CD14-positive monocyte (primary cell): Measurements from ENCODE around the gene SPAG9. TPM values are rescaled to one million over a fixed set of nuclear protein-coding genes. Genes with fewer than 3 reads are reported as not detected.

Source experiments
- DNase-seq, 3 donors: peaks; one replicate each; pipeline ENCODE4 v3.0.0-alpha.2; 2011 to 2022
- H2AFZ ChIP-seq: 2 replicates; pipeline ENCODE4 v1.6.0; 2012; ENCODE audit warnings: mild to moderate bottlenecking, low read depth, low read length, inconsistent platforms; ENCODE audit not compliant: insufficient read depth, poor library complexity, severe bottlenecking
- H3K27ac ChIP-seq, 2 donors: 1 replicate in 1 of 2; 2 replicates in 1 of 2; pipeline ENCODE4 v1.5.1; 2012 to 2013; ENCODE audit warnings: low read length in 2 of 2, control low read depth in 1 of 2, inconsistent platforms in 1 of 2, low read depth in 1 of 2, mild to moderate bottlenecking in 1 of 2
- H3K27me3 ChIP-seq, 2 donors: one replicate each; pipeline versions ENCODE4 v1.6.0 to v1.6.1; 2011 to 2013; ENCODE audit warnings: low read length in 2 of 2; ENCODE audit not compliant: control insufficient read depth in 2 of 2, insufficient read depth in 2 of 2
- H3K36me3 ChIP-seq, 2 donors: replicated peaks in 1 of 2; 1 replicate in 1 of 2; 2 replicates in 1 of 2; pipeline versions ENCODE4 v1.5.1 to v1.6.1; 2012 to 2013; ENCODE audit warnings: low read length in 2 of 2, control low read depth in 1 of 2, inconsistent platforms in 1 of 2, mild to moderate bottlenecking in 1 of 2; ENCODE audit not compliant: insufficient read depth in 2 of 2, control insufficient read depth in 1 of 2
- H3K4me1 ChIP-seq, 2 donors: 1 replicate in 1 of 2; 2 replicates in 1 of 2; pipeline versions ENCODE4 v1.5.1 to v1.6.1; 2012 to 2013; ENCODE audit warnings: low read length in 2 of 2, control low read depth in 1 of 2, inconsistent platforms in 1 of 2, mild to moderate bottlenecking in 1 of 2, moderate library complexity in 1 of 2; ENCODE audit not compliant: insufficient read depth in 2 of 2, control insufficient read depth in 1 of 2
- H3K4me2 ChIP-seq: replicated peaks from 2 replicates; pipeline ENCODE3; 2012; ENCODE audit warnings: low read length, moderate library complexity, mild to moderate bottlenecking; ENCODE audit not compliant: poor library complexity, severe bottlenecking; ENCODE audit errors: extremely low read depth
- H3K4me3 ChIP-seq, 3 experiments: fragments of 200-600 bp in 1 of 3; sonication (generic) in 1 of 3; replicated peaks in 1 of 3; 1 replicate in 2 of 3; 2 replicates in 1 of 3; pipeline ENCODE4 v1.5.1; 2011 to 2013; ENCODE audit warnings: low read length in 3 of 3, mild to moderate bottlenecking in 3 of 3, control low read depth in 2 of 3, low read depth in 2 of 3, inconsistent platforms in 1 of 3, moderate library complexity in 1 of 3
- H3K79me2 ChIP-seq: 2 replicates; pipeline ENCODE4 v1.6.0; 2012; ENCODE audit warnings: mild to moderate bottlenecking, control low read depth, inconsistent platforms, low read length, moderate library complexity; ENCODE audit not compliant: insufficient read depth
- H3K9ac ChIP-seq: 2 replicates; pipeline ENCODE4 v1.6.0; 2017; ENCODE audit warnings: low read length, mild to moderate bottlenecking; ENCODE audit not compliant: insufficient read depth, poor library complexity, severe bottlenecking
- H3K9me3 ChIP-seq, 2 donors: replicated peaks in 1 of 2; 1 replicate in 1 of 2; 2 replicates in 1 of 2; pipeline versions ENCODE4 v1.5.1 to v1.6.1; 2012 to 2013; ENCODE audit warnings: low read length in 2 of 2, control low read depth in 1 of 2; ENCODE audit not compliant: control insufficient read depth in 1 of 2, insufficient read depth in 1 of 2
- H4K20me1 ChIP-seq: 2 replicates; pipeline ENCODE4 v1.6.0; 2012; ENCODE audit warnings: mild to moderate bottlenecking, low read length, control low read depth, moderate library complexity; ENCODE audit not compliant: insufficient read depth
- H3K27ac Mint-ChIP-seq, 7 donors: one replicate each; pipeline ENCODE4 v1.8.0; 2020; ENCODE audit warnings: mild to moderate bottlenecking in 7 of 7, mixed read lengths in 7 of 7, moderate library complexity in 6 of 7, inconsistent platforms in 2 of 7
- H3K27me3 Mint-ChIP-seq, 3 donors: one replicate each; pipeline ENCODE4 v1.8.0; 2021 to 2022; ENCODE audit warnings: low read depth in 3 of 3, mild to moderate bottlenecking in 3 of 3, mixed read lengths in 3 of 3, moderate library complexity in 3 of 3, inconsistent platforms in 1 of 3
- H3K36me3 Mint-ChIP-seq, 2 donors: one replicate each; pipeline ENCODE4 v1.8.0; 2020; ENCODE audit warnings: mixed read lengths in 2 of 2, inconsistent platforms in 1 of 2, mild to moderate bottlenecking in 1 of 2
- H3K4me1 Mint-ChIP-seq: one replicate; pipeline ENCODE4 v1.8.0; 2020; ENCODE audit warnings: mild to moderate bottlenecking, mixed read lengths
- H3K4me3 Mint-ChIP-seq, 2 donors: one replicate each; pipeline ENCODE4 v1.8.0; 2020; ENCODE audit warnings: mild to moderate bottlenecking in 2 of 2, mixed read lengths in 2 of 2, moderate library complexity in 1 of 2
- H3K9me3 Mint-ChIP-seq, 7 donors: one replicate each; pipeline ENCODE4 v1.8.0; 2020 to 2022; ENCODE audit warnings: mixed read lengths in 7 of 7, mild to moderate bottlenecking in 6 of 7, moderate library complexity in 6 of 7, inconsistent platforms in 2 of 7
- WGBS: methylation state at CpG from one replicate; pipeline ENCODE4 v1.1.5; 2013; ENCODE audit warnings: missing lambda C conversion rate; ENCODE audit not compliant: insufficient coverage; 5-methylcytosine and 5-hydroxymethylcytosine counted together
- intact Hi-C, 2 donors: fragments of 100-400 bp; cut with micrococcal nuclease; formaldehyde crosslinking; loops; one replicate each; pipeline versions ENCODE4 v1.15.0 to v1.15.1; 2023
- polyA plus RNA-seq, 3 donors: library from polyadenylated mRNA; depleted of rRNA in 1 of 3; unstranded in 2 of 3; stranded (reverse) in 1 of 3; fragments of 300-500 nt in 2 of 3; fragments of >200 nt in 1 of 3; fragmentation: Illumina TruSeq in 2 of 3; gene quantifications; 1 replicate in 2 of 3; 2 replicates in 1 of 3; pipeline ENCODE4 v1.2.3, GENCODE V29; 2012 to 2021
- TF ChIP-seq, protein P1 (sequence below): fragments of 200-600 bp; IDR thresholded peaks from one replicate; pipeline ENCODE4 v1.8.0; 2022; ENCODE audit warnings: antibody characterized with exemption, mild to moderate bottlenecking

SPAG9 gene
- polyA plus RNA-seq, 3 donors: 4.9 to 33.1 (median 8.5) TPM

DNA sequence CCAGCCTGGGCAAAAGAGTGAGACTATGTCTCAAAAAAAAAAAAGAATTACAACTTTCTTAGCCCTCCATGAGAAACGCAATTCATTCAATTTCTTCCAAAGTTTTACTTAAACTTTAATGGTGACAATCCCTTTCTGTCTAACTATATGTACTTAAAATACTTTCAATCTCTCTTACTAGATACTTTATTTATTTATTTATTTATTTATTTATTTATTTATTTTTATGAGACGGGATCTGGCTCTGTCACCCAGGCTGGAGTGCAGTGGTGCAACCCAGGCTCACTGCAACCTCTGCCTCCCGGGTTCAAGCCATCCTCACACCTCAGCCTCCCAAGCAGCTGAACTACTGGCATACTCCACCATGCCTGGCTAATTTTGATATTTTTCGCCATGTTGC lies 108.1 kb downstream of the SPAG9 start:
- Histone ChIP-seq H2AFZ (no peak overlapping the region), H3K36me3 (peaks cover 57 to 87% of the 10 kb centered on the region in 2 donors), H3K27me3 (no peaks in the 10 kb centered on the region), H3K79me2 (no peaks in the 10 kb centered on the region), H3K27ac (no peak overlapping the region), H4K20me1 (no peaks in the 10 kb centered on the region), H3K9ac (no peak overlapping the region), H3K4me1 (no peaks in the 10 kb centered on the region), H3K9me3 (no peaks in the 10 kb centered on the region), H3K4me3 (no peak overlapping the region), H3K4me2 (no peak overlapping the region)
- WGBS: 94% methylated on average over 2 of the region's 4 CpGs
- no peaks in the 10 kb centered on the region for H3K4me1 Mint-ChIP-seq
- peaks cover 0 to 2% (median 0%) of the 10 kb centered on the region in 3 donors for H3K27me3 Mint-ChIP-seq
- H3K4me3 Mint-ChIP-seq: no peak overlapping the region
- no peak overlapping the region for H3K27ac Mint-ChIP-seq
- DNase-seq: no peak
- H3K9me3 Mint-ChIP-seq: no peaks in the 10 kb centered on the region
- peaks cover 56 to 64% of the 10 kb centered on the region in 2 donors for H3K36me3 Mint-ChIP-seq
- TF ChIP-seq, protein P1, sequence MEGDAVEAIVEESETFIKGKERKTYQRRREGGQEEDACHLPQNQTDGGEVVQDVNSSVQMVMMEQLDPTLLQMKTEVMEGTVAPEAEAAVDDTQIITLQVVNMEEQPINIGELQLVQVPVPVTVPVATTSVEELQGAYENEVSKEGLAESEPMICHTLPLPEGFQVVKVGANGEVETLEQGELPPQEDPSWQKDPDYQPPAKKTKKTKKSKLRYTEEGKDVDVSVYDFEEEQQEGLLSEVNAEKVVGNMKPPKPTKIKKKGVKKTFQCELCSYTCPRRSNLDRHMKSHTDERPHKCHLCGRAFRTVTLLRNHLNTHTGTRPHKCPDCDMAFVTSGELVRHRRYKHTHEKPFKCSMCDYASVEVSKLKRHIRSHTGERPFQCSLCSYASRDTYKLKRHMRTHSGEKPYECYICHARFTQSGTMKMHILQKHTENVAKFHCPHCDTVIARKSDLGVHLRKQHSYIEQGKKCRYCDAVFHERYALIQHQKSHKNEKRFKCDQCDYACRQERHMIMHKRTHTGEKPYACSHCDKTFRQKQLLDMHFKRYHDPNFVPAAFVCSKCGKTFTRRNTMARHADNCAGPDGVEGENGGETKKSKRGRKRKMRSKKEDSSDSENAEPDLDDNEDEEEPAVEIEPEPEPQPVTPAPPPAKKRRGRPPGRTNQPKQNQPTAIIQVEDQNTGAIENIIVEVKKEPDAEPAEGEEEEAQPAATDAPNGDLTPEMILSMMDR: no peak
- intact Hi-C loops: no loop called here

DNA sequence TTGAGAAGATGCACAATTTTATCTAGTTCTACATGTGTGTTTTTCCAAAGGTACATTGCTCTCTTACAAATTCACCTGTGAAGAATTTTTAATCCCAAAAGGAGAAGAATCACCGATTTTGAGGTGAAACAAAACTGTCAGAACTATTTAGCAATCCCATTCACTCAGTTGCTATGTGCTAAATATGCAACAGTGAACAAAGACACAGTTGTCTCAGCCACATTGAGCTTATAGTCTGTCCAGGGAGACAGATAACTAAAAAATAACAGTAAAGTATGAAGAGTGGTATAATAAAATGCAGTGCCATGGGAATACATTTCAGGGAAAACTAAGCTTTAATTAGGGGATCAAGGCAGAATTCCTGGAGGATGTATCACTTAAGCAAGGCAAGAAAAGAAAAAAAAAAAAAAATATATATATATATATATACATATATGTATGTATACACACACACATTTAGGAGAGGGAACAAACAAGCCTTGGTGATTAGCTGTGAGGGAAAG lies 110.4 kb downstream of the SPAG9 start:
- Histone ChIP-seq H3K79me2 (no peaks in the 10 kb centered on the region), H3K27ac (no peak overlapping the region), H3K27me3 (no peaks in the 10 kb centered on the region), H2AFZ (no peak overlapping the region), H4K20me1 (no peaks in the 10 kb centered on the region), H3K4me1 (no peaks in the 10 kb centered on the region), H3K4me3 (no peak overlapping the region), H3K4me2 (no peak overlapping the region), H3K9ac (no peak overlapping the region), H3K9me3 (no peaks in the 10 kb centered on the region), H3K36me3 (peaks cover 59 to 88% of the 10 kb centered on the region in 2 donors)
- no peaks in the 10 kb centered on the region for H3K9me3 Mint-ChIP-seq
- H3K27ac Mint-ChIP-seq: no peak overlapping the region
- peaks cover 52 to 59% of the 10 kb centered on the region in 2 donors for H3K36me3 Mint-ChIP-seq
- intact Hi-C loops: no loop called here
- no peaks in the 10 kb centered on the region for H3K4me1 Mint-ChIP-seq
- H3K27me3 Mint-ChIP-seq: peaks cover 0 to 2% (median 0%) of the 10 kb centered on the region in 3 donors
- no peak for DNase-seq
- WGBS: 80% methylated on average over 1 of the region's 1 CpG
- TF ChIP-seq, protein P1: no peak
- no peak overlapping the region for H3K4me3 Mint-ChIP-seq
